Stimulated activated naive CD8-positive, alpha-beta T cell treated with anti-CD3 and anti-CD28 coated beads, Interleukin-15, Interleukin-2, amounts not matched to agents 100 U/mL and 50 U/mL, for 24 hours (primary cell): ENCODE measurements around the gene OSGEP.
A peak's percentile ranks its signal among the peaks of the same experiment; 100 is the strongest.

ENCODE experiments used
- ATAC-seq: fragments of 150-1000 bp; cut with Tn5 transposase; one replicate; pipeline ENCODE4 v1.10.0; 2021
- DNase-seq: peaks from one replicate; pipeline ENCODE4 v3.0.0; 2021

Gene OSGEP

DNA sequence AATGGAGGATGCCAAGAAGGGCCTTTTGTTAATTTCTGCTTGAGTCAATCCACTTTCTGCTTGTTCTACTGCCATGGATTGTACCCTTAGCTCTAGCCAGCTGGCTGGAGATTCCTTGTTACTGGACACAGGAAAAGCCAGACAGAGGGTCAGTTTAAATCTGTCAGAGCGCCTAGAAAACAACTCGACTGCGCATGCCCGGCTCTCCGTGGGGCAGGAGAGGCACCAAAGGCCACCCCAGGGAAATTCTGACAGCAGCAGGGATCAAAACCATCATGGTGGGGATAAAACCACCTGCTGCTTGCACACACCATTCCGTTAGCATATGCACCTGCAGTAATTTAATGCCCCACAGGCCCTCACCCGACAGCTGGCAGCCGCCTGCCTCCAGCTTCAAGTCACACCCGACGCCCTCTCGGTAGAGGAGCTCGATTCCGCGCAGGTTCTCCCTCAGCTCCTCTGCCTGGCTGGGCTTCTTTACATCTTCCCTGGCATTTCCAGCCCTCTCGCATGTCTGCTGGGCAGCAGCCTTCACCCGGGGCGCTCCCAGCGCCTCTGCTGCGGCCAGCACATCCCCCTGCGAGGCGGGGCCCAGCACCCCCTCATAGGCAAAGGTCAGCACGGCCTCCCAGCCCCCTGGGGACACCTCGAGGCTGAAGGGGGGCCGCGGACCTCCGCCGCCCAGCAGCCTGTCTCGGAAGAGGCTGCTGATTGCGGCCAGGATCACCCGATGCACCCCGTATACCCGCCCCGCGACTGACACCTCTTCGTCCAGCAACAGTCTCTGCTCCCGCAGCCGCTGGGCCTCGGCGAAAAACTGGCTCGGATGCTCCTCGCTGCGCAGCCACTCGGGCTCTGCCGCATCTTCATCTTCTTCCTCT, 19.7 kb downstream of the OSGEP start:
- DNase-seq (no peak), ATAC-seq (no peak)

DNA sequence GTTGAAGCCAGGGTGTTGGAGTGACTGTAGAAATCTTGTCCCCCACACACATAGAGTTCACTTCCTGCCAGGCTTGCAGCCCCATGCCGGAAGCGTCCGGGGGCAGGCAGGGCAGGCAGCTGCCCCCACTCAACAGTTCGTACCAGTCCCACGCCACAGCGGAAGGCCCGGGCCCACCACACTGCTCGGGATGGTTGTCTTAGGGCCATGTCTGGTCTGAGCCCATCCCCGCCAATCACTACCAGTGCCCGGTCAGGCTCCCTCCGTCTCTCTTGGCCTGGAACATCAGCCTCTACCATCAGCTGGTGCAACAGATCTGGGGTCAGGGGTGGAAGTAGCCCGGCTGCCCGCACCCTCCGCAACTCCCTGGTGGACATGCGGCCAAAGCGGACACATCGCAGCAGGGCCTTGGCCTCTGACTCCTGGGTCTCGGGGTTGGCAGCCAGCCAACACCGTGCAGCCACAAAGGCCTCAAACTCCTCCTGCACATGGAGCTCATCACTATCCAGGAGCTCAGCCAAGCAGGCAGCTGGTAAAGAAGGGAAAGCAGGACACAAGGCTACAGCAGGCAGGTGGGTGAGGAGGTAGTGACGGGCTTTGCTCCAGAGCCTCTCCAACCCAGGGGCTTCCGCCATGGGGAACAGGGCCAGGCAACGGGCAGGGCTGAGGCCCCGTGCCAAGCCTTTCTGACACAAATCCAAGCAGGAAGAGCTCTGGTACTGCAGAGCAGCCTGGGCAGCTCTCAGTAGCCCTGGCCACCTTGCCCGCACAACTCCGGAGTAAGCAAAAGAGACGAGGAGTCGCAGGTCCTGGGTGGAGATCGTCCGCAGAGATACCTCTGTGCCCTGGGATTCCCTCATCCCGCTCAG, 24.6 kb downstream of the OSGEP start:
- ATAC-seq (no peak), DNase-seq (peak; percentile 24)

GRCh38 chr14:20428802-20429201, 25.8 kb downstream of the OSGEP start:
- ATAC-seq, result no peak
- no peak for DNase-seq

DNA sequence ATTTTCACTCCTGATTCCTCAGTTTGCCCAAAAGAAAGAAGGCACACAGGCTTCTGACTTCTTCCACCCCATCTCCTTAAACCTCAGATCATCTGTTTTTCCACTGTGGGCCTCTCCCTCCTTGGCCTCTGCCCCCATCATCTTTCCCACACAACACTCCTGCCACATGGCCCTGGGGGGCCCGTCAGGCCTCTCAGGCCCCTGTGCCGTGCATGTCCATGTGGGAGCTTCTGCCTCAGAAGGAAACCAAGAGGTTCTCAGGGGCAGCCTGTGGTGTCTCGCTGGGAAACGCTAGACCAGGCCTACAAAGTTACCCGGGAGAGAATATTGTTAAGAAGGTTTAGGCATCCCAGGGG, 26.6 kb downstream of the OSGEP start:
- ATAC-seq, result peak; percentile 47
- peak; percentile 26 for DNase-seq

GRCh38 chr14:20427231-20428009, 27.2 kb downstream of the OSGEP start:
- DNase-seq (no peak), ATAC-seq (peak; percentile 65)

DNA sequence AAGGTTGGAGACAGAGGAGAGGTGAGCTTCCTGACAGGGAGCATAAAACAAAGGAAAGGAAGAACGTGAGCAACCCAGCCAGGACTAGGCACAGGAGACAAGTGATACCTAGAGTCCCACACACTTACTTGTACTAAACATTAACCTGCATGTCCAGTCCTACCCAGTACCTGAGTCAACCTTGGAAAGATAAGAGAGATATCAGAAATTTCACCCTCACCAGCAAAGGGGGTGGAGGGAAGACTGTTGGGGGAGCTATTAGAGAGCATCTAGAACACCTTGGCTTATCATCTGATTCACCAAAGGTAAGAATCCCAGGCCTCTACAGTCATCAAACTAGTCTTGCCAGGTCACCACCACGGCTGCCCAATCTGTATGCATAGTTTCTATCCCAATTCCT, 29.8 kb downstream of the OSGEP start:
- DNase-seq (no peak), ATAC-seq (no peak)

DNA sequence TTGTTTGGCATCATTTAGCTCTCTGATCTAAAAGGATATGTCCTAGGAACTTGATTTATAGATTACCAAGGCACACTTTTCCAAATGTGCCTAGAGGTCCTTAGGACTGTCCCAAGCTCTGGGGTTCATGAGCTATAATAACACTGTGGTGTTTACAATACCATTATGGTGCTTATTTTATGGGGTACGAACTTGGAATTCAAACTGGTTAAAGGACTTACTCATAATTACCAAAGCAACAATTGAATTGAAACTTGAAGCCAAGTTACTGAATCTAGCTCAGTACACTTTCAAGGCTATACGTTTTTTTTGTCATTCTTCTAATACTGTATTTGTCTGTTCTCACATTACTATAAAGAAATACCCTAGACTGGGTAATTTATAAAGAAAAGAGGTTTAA, 31.7 kb downstream of the OSGEP start:
- DNase-seq (no peak), ATAC-seq (no peak)

GRCh38 chr14:20421267-20421666, 33.3 kb downstream of the OSGEP start:
- ATAC-seq (no peak), DNase-seq (no peak)

DNA sequence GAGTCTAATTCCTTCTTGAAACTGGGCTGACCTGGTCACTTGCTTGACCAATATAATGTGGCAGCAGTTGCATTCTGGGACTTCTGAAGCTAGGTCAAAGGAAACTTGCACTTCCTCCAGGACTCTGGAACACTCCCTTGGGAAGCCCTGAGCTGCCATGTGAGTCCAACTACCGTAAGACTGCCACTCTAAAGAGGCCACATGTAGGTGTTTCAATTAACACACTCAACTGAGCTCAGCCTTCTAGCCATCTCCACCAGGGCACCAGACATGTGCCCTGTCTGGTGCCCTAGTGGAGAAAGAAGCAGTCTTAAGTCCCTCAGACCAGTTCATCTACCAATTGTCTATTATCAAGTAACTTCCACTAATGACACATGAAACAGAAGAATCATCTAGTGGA, 35.2 kb downstream of the OSGEP start:
- DNase-seq, result no peak
- ATAC-seq, result no peak

- ATAC-seq, result no peak
Observed at GRCh38 chr14:20418501-20418909, 36.1 kb downstream of the OSGEP start.

GRCh38 chr14:20417250-20418186, 37.1 kb downstream of the OSGEP start:
- ATAC-seq (no peak), DNase-seq (no peak)

More at GRCh38 chr14:20418501-20418909, 36.1 kb downstream of the OSGEP start:
- DNase-seq, result no peak

GRCh38 chr14:20416223-20416622, 38.4 kb downstream of the OSGEP start:
- ATAC-seq (no peak), DNase-seq (no peak)

GRCh38 chr14:20415782-20416206, 38.8 kb downstream of the OSGEP start:
- ATAC-seq, result no peak
- DNase-seq, result peak; percentile 37

- ATAC-seq, result peak; percentile 48
- peak; percentile 28 for DNase-seq
Observed at GRCh38 chr14:20413744-20414082, 40.9 kb downstream of the OSGEP start.

GRCh38 chr14:20412876-20413743, 41.5 kb downstream of the OSGEP start, which contains the start of gene TEP1:
Gene TEP1 (minus strand): TSS chr14:20413501. CDS start chr14:20408439, 5,062 bp downstream.
- peak; percentile 82 for ATAC-seq
- DNase-seq, result peak; percentile 85

DNA sequence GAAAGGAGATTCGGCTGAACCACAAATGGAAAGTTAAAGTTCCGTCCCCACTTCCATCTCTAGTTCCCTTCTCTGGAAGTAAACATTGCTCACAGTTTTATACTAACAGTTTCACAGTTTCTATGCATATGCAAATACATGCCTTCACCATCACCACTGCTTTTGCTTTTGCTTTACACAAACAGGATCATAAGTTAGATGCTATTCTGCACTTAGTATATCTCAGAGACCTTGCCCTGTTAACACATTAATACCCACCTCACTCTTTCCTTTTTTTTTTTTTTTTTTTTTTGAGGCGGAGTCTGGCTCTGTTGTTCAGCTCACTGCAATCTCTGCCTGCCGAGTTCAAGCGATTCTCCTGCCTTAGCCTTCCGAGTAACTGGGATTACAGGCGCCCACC, 42.2 kb downstream of the OSGEP start:
- ATAC-seq (no peak), DNase-seq (no peak)

DNA sequence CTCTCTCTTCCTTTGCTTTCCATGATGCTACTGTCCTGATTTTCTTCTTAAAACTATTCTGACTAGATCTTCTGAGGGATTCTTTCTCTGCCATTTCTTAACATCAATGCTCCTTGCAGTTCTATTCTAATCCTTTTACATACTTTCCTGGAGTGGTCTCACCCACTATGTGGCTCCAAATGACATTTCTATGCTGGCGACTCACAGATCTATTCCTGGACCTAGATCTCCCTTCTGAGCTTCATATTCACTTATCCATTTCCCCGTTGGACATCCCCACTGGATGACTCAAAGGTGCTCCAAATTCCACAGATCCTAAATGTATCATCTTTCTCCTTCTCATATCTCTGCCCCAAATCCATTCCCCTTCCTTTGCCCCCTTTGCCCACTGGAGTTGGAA, 45.4 kb downstream of the OSGEP start:
- ATAC-seq (no peak), DNase-seq (no peak)

GRCh38 chr14:20403521-20403920, 51.1 kb downstream of the OSGEP start:
- ATAC-seq (no peak), DNase-seq (no peak)

GRCh38 chr14:20400965-20401593, 53.5 kb downstream of the OSGEP start:
- ATAC-seq, result peak; percentile 96
- no peak for DNase-seq

GRCh38 chr14:20400589-20400964, 54.0 kb downstream of the OSGEP start:
- no peak for DNase-seq
- ATAC-seq, result no peak
